ENCODE results near the gene SMG6. TPM values are rescaled to one million over a fixed set of nuclear protein-coding genes. Genes with fewer than 3 reads are reported as not detected.

SMG6 gene
- total RNA-seq, 2 donors from 2014 or later = 33.2 to 82.9 TPM

GRCh38 chr17:2063261-2064146 is 240.1 kb downstream of the SMG6 start:
- Histone ChIP-seq H3K4me1 (ENCODE audit: control insufficient read depth in 1 of 2, low read depth in 2 of 2) (peaks cover 0 to 70% of the 10 kb centered on the region in 2 donors), H3K27ac (peak overlapping the region; percentile 41 to 48), H3K4me3 (no peak overlapping the region), H3K27me3 (replicated peaks; ENCODE audit: insufficient read depth) (no peaks in the 10 kb centered on the region), H3K36me3 (peaks cover 12% of the 10 kb centered on the region), H3K9me3 (no peaks in the 10 kb centered on the region)
- TF ChIP-seq CTCF (IDR thresholded peaks at IDR 0.05) = no peak
- DNase-seq (ENCODE audit: low spot score) (no peak), ATAC-seq (ENCODE audit: insufficient number of reproducible peaks, low FRiP score, low read depth) (no peak)

DNA sequence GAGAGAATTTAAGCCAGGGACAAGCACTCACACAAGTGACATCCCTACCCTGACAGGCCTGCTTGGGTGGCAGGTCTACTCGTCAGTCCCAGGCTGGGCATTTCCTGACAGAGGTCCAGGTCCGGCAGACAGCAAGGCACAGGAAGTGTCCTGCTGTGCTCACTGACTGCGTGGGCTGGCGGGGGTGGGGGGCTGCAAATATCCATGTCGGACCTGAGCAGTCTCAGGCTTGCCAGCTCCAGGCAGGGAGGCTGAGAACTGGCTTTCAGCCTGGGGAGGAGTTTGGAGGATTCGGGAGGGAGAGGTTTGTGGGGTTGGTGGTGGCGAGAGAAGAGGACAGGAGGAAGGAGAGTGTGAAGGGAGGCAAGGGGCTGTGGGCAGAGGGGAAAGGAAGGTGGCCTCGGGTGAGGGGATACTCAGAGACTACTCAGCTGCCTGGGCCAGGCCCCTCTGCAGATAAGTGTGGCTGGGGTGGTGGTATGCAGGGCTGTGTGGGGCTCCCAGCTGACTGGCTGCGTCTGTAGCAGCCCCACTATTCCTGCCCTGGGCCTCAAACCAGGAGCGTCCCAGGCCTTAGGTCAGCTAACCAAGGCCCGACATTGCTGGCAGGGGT is 240.9 kb downstream of the SMG6 start:
- Histone ChIP-seq H3K4me1 (ENCODE audit: control insufficient read depth in 1 of 2, low read depth in 2 of 2) (peaks cover 0 to 61% of the 10 kb centered on the region in 2 donors), H3K36me3 (peaks cover 12% of the 10 kb centered on the region), H3K27me3 (replicated peaks; ENCODE audit: insufficient read depth) (no peaks in the 10 kb centered on the region), H3K27ac (peak overlapping the region; percentile 48 to 56), H3K9me3 (no peaks in the 10 kb centered on the region), H3K4me3 (no peak overlapping the region)
- no peak for TF ChIP-seq CTCF (IDR thresholded peaks at IDR 0.05)
- DNase-seq (ENCODE audit: low spot score) (no peak), ATAC-seq (ENCODE audit: insufficient number of reproducible peaks, low FRiP score, low read depth) (no peak)

GRCh38 chr17:2061441-2061958 is 242.1 kb downstream of the SMG6 start:
- Histone ChIP-seq H3K9me3 (no peaks in the 10 kb centered on the region), H3K27ac (peak overlapping the region; percentile 0 to 48), H3K36me3 (peaks cover 12% of the 10 kb centered on the region), H3K27me3 (replicated peaks; ENCODE audit: insufficient read depth) (no peaks in the 10 kb centered on the region), H3K4me1 (ENCODE audit: control insufficient read depth in 1 of 2, low read depth in 2 of 2) (peaks cover 0 to 50% of the 10 kb centered on the region in 2 donors), H3K4me3 (no peak overlapping the region)
- no peak for TF ChIP-seq CTCF (IDR thresholded peaks at IDR 0.05)
- ATAC-seq (ENCODE audit: insufficient number of reproducible peaks, low FRiP score, low read depth) (no peak), DNase-seq (ENCODE audit: low spot score) (no peak)

DNA sequence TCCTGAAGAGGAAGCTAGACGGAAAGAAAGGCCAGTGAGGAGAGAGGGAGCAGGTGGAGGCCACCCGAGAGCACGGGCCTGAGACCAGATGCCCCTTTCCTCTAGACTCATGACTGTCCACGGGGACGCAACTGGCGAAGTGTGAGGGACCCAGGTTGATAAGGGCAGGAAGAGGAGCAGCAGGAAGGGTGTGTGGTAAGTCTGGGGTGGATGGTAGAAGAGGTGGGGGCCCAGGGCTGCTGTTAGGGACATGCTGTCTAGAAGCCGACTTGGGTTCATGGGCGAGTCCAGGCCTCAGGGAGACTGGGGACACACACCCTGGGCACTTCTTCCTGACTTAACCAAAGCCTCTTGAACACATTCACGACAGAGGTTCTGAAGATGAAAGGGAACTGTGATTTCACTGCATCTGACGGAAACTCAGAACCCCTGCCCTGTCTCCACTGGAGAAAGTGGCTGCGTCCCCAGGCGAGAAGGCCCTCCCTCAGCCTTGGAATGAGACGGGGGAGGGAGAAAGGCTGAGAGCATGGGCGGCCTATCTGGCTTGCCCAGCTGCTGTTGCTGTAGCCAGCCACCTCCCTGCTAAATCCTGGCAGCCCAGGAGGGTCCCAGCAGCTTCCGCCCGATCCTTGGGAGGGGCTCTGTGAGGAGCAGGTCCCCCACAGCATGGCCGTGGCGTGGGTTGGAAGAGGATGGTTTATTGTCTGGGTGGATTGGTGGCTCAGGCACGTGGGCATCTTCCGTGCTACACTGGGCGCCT is 242.7 kb downstream of the SMG6 start:
- Histone ChIP-seq H3K4me1 (ENCODE audit: control insufficient read depth in 1 of 2, low read depth in 2 of 2) (peaks cover 0 to 49% of the 10 kb centered on the region in 2 donors), H3K27ac (peak overlapping the region; percentile 0 to 48)
- TF ChIP-seq CTCF (IDR thresholded peaks at IDR 0.05) = no peak

GRCh38 chr17:2060385-2060658 is 243.3 kb downstream of the SMG6 start:
- H3K9me3 ChIP-seq = no peaks in the 10 kb centered on the region
- peaks cover 2 to 43% of the 10 kb centered on the region in 2 donors for H3K4me1 ChIP-seq (ENCODE audit: control insufficient read depth in 1 of 2, low read depth in 2 of 2)
- no peaks in the 10 kb centered on the region for H3K27me3 ChIP-seq (replicated peaks; ENCODE audit: insufficient read depth)
- H3K36me3 ChIP-seq = peaks cover 12% of the 10 kb centered on the region
- H3K4me3 ChIP-seq = no peak overlapping the region
- H3K27ac ChIP-seq = peak overlapping the region in 1 of 2 donors; percentile 34
- ATAC-seq (ENCODE audit: insufficient number of reproducible peaks, low FRiP score, low read depth) = no peak
- no peak for DNase-seq (ENCODE audit: low spot score)
- no peak for TF ChIP-seq CTCF (IDR thresholded peaks at IDR 0.05)

More for the DNA sequence above, 242.7 kb downstream of the SMG6 start:
- Histone ChIP-seq H3K4me3 (no peak overlapping the region), H3K36me3 (peaks cover 12% of the 10 kb centered on the region), H3K9me3 (no peaks in the 10 kb centered on the region), H3K27me3 (replicated peaks; ENCODE audit: insufficient read depth) (no peaks in the 10 kb centered on the region)
- no peak for DNase-seq (ENCODE audit: low spot score)
- ATAC-seq (ENCODE audit: insufficient number of reproducible peaks, low FRiP score, low read depth) = no peak

Measured in thoracic aorta (tissue), 2 donors.